Uterus (tissue), 4 donors: Measurements from ENCODE around the gene CD302. TPM values are rescaled to one million over a fixed set of nuclear protein-coding genes. Genes with fewer than 3 reads are reported as not detected.

Experiments used
- DNase-seq, 2 donors: peaks; one replicate each; pipeline ENCODE4 v3.0.0-alpha.2; 2019 to 2020
- H3K27ac ChIP-seq, 2 donors: fragments of 200-600 bp; sonication (generic); 1 replicate in 1 of 2; 2 replicates in 1 of 2; pipeline ENCODE4 v1.5.1; 2016 to 2018
- H3K27me3 ChIP-seq, 2 donors: fragments of 200-600 bp; sonication (generic); one replicate each; pipeline ENCODE4 v1.5.1; 2018 to 2019; ENCODE audit warnings: control low read depth in 1 of 2
- H3K36me3 ChIP-seq, 2 donors: fragments of 200-600 bp; sonication (generic); one replicate each; pipeline ENCODE4 v1.5.1; 2019; ENCODE audit warnings: control low read depth in 1 of 2
- H3K4me1 ChIP-seq, 2 donors: fragments of 200-600 bp; sonication (generic); one replicate each; pipeline ENCODE4 v1.5.1; 2018 to 2019; ENCODE audit warnings: control low read depth in 1 of 2
- H3K4me3 ChIP-seq, 2 donors: fragments of 200-600 bp; sonication (generic); 1 replicate in 1 of 2; 2 replicates in 1 of 2; pipeline ENCODE4 v1.5.1; 2018 to 2019; ENCODE audit warnings: mild to moderate bottlenecking in 1 of 2
- H3K9me3 ChIP-seq, 2 donors: fragments of 200-600 bp; sonication (generic); one replicate each; pipeline ENCODE4 v1.5.1; 2019; ENCODE audit warnings: control low read depth in 1 of 2
- POLR2A ChIP-seq, 2 donors: fragments of 450-650 bp; IDR thresholded peaks; one replicate each; pipeline ENCODE4 v1.6.1; 2016; ENCODE audit warnings: antibody characterized with exemption in 2 of 2, mild to moderate bottlenecking in 1 of 2, moderate library complexity in 1 of 2
- intact Hi-C: fragments of 100-400 bp; cut with DNase I; formaldehyde crosslinking; loops from one replicate; pipeline ENCODE4 v1.15.1; 2023; ENCODE audit warnings: low total_unique reads
- total RNA-seq, 4 donors: library from RNA; depleted of rRNA in 3 of 4; stranded (reverse); fragments of >200 nt in 3 of 4; gene quantifications; one replicate each; pipeline versions ENCODE4 v1.1.0 to v1.2.4, GENCODE V29; 2014 to 2023
- TF ChIP-seq, protein P1 (sequence below), 4 experiments: fragments of 200-600 bp in 2 of 4; fragments of 450-650 bp in 2 of 4; sonication (generic) in 2 of 4; IDR thresholded peaks; one replicate each; pipeline ENCODE4 v1.5.1; 2016 to 2019; ENCODE audit warnings: antibody characterized with exemption in 4 of 4, mild to moderate bottlenecking in 2 of 4, moderate library complexity in 1 of 4
- donor health status: DM: yes; HTN: yes; CAD: no.

CD302 gene
- total RNA-seq, 4 donors from 2014 or later = 31.8 to 103 (median 45.5) TPM

DNA sequence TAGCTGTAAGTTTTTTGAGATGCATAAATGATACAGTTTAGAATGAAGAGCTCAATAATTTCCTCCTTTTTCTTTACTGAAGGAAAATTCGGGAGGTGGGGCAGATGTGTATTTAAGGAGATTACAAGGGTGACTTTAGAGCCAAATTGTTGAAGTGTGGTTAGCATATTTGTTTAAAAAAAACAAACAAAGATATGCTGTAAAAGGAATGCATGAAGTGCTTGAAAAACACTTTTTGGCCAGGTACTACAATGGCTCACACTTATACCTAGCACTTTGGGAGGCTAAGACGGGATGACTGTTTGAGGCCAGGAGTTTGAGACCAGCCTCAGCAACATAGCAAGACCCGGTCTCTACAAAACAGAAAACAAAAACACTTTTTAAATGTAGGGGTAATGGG lies 38.4 kb downstream of the CD302 start:
- Histone ChIP-seq H3K27ac (no peak overlapping the region), H3K4me3 (no peak overlapping the region), H3K9me3 (no peaks in the 10 kb centered on the region), H3K27me3 (no peaks in the 10 kb centered on the region), H3K4me1 (no peaks in the 10 kb centered on the region), H3K36me3 (no peaks in the 10 kb centered on the region)
- DNase-seq = no peak
- intact Hi-C loops = no loop called here
- TF ChIP-seq, protein P1, sequence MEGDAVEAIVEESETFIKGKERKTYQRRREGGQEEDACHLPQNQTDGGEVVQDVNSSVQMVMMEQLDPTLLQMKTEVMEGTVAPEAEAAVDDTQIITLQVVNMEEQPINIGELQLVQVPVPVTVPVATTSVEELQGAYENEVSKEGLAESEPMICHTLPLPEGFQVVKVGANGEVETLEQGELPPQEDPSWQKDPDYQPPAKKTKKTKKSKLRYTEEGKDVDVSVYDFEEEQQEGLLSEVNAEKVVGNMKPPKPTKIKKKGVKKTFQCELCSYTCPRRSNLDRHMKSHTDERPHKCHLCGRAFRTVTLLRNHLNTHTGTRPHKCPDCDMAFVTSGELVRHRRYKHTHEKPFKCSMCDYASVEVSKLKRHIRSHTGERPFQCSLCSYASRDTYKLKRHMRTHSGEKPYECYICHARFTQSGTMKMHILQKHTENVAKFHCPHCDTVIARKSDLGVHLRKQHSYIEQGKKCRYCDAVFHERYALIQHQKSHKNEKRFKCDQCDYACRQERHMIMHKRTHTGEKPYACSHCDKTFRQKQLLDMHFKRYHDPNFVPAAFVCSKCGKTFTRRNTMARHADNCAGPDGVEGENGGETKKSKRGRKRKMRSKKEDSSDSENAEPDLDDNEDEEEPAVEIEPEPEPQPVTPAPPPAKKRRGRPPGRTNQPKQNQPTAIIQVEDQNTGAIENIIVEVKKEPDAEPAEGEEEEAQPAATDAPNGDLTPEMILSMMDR (IDR thresholded peaks at IDR 0.05) = no peak
- no peak for TF ChIP-seq POLR2A (IDR thresholded peaks at IDR 0.05)

DNA sequence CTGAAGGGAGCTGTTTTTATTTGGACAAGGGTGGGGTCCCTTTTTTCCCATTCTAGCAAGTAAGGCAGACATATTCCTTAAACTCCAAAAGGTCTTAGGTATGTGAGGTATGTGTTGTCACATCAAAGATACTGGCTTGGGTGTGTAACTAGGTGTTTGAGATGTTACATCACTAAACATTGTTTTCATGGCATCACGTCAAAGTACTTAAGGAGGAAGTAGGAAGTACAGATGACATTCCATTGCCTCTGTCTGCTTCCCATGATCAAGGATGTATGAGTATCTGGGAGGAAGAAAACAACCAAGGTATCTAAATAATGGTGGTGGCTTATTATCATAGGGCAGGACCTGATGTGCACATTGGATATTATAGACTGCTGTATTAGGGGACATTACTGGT lies 39.3 kb downstream of the CD302 start:
- DNase-seq = no peak
- H3K36me3 ChIP-seq = no peaks in the 10 kb centered on the region
- H3K27me3 ChIP-seq = no peaks in the 10 kb centered on the region
- TF ChIP-seq POLR2A (IDR thresholded peaks at IDR 0.05) = no peak
- TF ChIP-seq, protein P1 (IDR thresholded peaks at IDR 0.05) = no peak
- H3K4me3 ChIP-seq = no peak overlapping the region
- H3K9me3 ChIP-seq = no peaks in the 10 kb centered on the region
- no peaks in the 10 kb centered on the region for H3K4me1 ChIP-seq
- intact Hi-C loops = no loop called here
- H3K27ac ChIP-seq = no peak overlapping the region

DNA sequence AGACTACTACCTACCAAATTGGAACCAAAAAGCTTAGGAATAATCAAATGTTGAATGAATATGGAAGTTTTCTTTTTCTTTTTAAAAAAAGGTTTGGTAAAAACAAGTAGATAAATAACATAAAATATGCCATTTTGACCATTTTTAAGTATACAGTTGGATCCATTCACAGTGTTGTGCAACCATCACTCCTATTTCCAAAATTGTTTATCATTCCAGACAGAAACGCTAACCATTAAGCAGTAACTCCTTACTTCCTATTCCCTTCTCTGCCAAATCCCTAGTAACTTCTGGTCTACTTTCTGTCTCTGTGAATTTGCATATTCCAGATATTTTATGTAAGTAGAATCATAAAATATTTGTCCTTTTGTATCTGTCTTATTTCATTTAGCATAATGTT lies 39.8 kb downstream of the CD302 start:
- no peaks in the 10 kb centered on the region for H3K4me1 ChIP-seq
- no peaks in the 10 kb centered on the region for H3K27me3 ChIP-seq
- H3K36me3 ChIP-seq = no peaks in the 10 kb centered on the region
- intact Hi-C loops = no loop called here
- no peak overlapping the region for H3K27ac ChIP-seq
- no peaks in the 10 kb centered on the region for H3K9me3 ChIP-seq
- TF ChIP-seq POLR2A (IDR thresholded peaks at IDR 0.05) = no peak
- TF ChIP-seq, protein P1 (IDR thresholded peaks at IDR 0.05) = no peak
- DNase-seq = no peak
- no peak overlapping the region for H3K4me3 ChIP-seq

DNA sequence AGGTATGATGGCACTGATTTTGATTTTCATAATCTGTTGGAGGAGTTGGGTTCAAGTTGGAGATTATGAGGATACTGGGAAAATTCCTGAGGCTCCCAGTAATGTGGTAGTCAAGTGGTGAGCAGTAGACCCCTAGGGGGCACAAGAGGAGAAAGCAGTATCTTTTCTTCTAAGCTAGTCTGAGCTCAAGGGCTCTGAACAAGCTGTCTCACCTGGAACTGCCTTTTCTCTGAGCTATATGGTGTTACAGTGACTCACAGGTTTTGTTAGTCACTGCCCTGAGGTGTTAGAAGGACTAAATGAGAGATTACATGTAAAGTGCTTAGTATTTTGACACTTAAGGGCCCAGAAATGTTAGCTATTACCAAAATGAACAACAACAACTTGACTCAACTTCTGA lies 42.2 kb downstream of the CD302 start:
- H3K27ac ChIP-seq = no peak overlapping the region
- TF ChIP-seq, protein P1 (IDR thresholded peaks at IDR 0.05) = no peak
- no peak for TF ChIP-seq POLR2A (IDR thresholded peaks at IDR 0.05)
- intact Hi-C loops = no loop called here
- H3K9me3 ChIP-seq = no peaks in the 10 kb centered on the region
- no peaks in the 10 kb centered on the region for H3K36me3 ChIP-seq
- H3K4me1 ChIP-seq = no peaks in the 10 kb centered on the region
- no peak for DNase-seq
- H3K27me3 ChIP-seq = no peaks in the 10 kb centered on the region
- no peak overlapping the region for H3K4me3 ChIP-seq

DNA sequence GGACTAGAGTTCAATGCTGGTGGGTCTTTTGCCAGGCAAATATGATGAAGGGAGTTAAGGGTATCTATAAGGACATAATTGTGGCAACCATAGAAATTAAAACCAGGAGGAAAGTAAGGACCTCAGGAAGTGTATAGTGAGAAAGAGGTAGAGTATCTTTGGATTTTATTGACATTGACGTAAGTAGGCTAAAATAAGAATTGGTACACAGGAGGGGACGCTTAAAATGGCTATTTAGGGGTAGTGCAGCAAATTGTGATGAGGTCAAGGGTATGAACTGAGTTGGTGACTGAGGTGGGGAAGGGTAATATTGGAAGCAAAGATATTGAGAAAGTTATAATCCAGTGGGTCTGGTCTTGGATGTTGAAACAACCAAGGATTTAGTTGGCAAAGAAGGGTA lies 43.0 kb downstream of the CD302 start:
- H3K27ac ChIP-seq = no peak overlapping the region
- H3K4me3 ChIP-seq = no peak overlapping the region
- TF ChIP-seq, protein P1 (IDR thresholded peaks at IDR 0.05) = no peak
- no peak for TF ChIP-seq POLR2A (IDR thresholded peaks at IDR 0.05)
- no peaks in the 10 kb centered on the region for H3K36me3 ChIP-seq
- H3K27me3 ChIP-seq = no peaks in the 10 kb centered on the region
- H3K9me3 ChIP-seq = no peaks in the 10 kb centered on the region
- no peak for DNase-seq
- no peaks in the 10 kb centered on the region for H3K4me1 ChIP-seq
- intact Hi-C loops = no loop called here
